HG03135 (cell line): Measurements from ENCODE around the gene PAMR1.

Experiments
- ATAC-seq: cut with Tn5 transposase; IDR thresholded peaks from one replicate; pipeline ENCODE4 v1.9.1; 2021; ENCODE audit warnings: mild to moderate bottlenecking, moderate library complexity; ENCODE audit not compliant: unreplicated experiment

PAMR1 gene

GRCh38 chr11:35507688-35508087, 17.7 kb downstream of the PAMR1 start:
- no peak for ATAC-seq

DNA sequence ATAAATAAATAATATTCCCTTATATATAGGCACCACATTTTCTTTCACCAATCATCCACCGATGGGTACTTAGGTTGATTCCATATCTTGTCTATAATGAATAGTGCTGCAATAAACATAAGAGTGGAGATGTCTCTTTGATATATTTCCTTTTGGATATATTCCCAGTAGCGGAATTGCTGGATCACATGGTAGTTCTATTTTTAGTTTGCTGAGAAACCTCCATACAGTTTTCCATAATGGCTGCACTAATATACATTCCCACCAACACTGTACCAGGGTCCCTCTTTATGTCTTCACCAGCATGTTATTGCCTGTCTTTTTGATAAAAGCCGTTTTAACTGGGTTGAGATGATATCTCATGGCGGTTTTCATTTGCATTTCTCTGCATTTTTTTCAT, 23.6 kb downstream of the PAMR1 start:
- no peak for ATAC-seq

GRCh38 chr11:35500744-35501143, 24.7 kb downstream of the PAMR1 start:
- no peak for ATAC-seq

DNA sequence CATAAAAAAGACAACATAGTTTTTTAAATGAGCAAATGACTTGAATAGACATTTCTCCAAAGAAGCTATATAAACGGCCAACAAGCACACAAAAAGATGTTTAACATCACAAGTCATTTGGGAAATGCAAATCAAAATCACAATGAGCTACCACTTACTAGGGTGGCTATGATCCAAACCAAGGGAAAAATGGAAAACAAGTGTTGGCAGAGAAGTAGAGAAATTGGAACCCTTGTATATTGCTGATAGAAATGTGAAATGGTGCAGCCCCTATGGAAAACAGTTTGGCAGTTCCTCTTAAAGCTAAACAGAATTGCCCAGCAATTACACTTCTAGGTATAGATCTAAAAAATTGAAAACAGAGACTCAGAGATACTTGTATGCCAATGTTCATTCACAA, 29.0 kb downstream of the PAMR1 start:
- no peak for ATAC-seq

DNA sequence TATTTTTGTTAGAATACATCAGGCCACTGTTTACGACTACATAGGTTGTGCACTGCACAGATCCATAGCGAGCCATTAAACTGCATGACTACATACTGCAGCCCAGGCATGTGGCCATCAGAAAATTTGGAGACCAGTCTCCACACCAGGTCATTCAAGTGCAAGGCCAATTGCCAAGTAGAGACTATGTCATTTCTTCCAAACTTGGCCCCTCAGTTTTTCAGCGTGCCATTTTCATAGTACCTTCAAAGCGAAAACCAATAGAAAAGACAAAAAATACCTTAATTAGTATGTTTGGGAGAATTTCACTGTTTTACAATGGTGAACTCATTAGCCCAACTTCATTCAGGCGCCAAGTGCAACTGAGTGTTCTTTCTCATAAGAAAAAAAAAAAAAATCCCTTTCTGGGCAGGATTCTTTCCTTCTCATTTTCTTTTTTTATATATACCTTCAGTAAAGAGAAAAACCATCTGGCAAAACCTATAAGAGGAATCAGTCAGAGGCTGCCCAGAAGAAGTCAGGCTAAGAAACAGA, 30.4 kb downstream of the PAMR1 start:
- ATAC-seq: no peak

- no peak for ATAC-seq
Observed at GRCh38 chr11:35491231-35491871, 34.1 kb downstream of the PAMR1 start.

DNA sequence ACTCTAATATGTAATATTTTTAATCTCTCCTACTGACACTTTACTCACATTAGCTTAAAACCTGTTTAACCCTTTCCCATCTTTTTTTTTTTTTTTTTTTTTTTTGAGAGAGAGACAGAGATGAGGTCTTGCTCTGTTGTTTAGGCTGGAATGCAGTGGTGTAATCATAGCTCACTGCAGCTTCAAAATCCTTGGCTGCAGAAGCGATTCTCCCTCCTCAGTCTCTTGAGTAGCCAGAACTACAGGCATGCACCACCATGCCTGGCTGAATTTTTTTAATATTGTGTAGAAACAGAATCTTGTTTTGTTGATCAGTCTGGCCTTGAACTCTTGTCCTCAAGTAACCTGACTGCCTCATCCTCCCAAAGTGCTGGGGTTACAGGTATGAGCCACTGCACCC, 37.3 kb downstream of the PAMR1 start:
- no peak for ATAC-seq

GRCh38 chr11:35487532-35488078, 37.8 kb downstream of the PAMR1 start:
- no peak for ATAC-seq

DNA sequence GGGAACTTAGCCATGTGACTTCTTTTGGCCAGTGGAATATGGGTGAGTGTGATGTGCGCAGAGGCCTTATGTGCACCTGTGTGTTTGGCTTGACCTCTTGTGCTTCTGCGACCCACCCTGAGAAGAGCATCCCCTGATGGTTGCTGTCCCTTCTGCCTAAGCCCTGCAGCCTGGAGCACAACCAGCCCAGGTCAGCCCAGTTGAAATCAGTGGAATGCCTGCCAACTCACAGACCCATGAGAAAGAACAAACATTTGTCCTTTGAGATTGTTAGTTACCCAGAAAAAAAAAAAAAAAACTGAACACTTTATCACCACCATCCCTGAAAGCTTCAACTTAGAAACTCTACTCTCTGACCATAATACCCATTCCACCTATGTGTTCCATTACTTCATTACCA, 38.5 kb downstream of the PAMR1 start:
- ATAC-seq: no peak

DNA sequence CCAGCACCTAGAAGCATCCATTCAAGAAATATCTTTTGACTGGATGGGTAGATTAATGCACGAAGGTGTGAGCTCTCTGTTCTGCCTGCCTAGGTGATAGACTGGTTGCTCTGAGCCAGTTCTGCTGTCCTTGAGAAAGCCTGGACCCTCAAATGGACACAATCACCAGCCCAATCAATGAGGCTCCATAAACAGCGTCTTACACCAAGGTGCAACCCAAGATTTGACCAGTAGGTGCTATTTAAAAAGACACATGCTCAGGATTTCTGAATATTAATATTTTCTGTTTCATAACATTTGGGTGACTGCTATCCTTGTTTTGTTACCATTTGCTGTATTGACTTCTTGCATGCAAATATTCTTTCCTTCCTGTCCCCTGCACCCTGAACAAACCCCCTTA, 39.0 kb downstream of the PAMR1 start:
- no peak for ATAC-seq

DNA sequence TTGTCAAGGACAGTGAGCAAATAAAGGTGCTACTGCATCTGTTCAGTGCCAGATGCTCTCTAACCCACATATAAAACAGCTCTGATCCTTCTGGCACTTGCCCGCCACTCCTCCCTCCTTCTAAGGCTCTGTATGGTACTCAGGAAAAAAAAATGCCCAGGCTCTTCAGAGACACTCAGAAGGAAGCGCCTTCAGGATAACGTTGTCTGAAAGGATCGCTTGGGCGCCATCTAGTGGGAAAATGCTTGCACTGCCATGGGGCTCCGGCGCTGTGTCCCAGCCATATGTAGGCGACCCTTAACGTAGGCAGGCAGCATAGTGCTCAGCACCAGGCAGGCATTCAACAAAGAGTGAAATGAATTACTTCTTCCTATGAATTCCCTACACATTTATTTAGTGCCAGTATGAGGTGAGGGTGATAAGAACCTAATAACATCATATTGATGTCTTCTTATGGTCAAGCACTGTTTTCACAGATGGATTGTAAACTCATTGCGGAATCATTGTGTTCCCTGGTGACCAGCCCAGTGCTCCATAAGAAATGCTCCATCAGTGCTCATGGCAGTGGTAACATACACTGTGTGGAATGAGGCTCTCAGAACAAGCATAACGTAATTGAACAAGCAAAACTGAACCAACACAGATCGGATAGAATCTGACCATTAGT, 39.6 kb downstream of the PAMR1 start:
- no peak for ATAC-seq

GRCh38 chr11:35484435-35484834, 41.0 kb downstream of the PAMR1 start:
- no peak for ATAC-seq

GRCh38 chr11:35483131-35483820, 42.1 kb downstream of the PAMR1 start:
- ATAC-seq: no peak

- no peak for ATAC-seq
Observed at GRCh38 chr11:35479731-35480130, 45.7 kb downstream of the PAMR1 start.

DNA sequence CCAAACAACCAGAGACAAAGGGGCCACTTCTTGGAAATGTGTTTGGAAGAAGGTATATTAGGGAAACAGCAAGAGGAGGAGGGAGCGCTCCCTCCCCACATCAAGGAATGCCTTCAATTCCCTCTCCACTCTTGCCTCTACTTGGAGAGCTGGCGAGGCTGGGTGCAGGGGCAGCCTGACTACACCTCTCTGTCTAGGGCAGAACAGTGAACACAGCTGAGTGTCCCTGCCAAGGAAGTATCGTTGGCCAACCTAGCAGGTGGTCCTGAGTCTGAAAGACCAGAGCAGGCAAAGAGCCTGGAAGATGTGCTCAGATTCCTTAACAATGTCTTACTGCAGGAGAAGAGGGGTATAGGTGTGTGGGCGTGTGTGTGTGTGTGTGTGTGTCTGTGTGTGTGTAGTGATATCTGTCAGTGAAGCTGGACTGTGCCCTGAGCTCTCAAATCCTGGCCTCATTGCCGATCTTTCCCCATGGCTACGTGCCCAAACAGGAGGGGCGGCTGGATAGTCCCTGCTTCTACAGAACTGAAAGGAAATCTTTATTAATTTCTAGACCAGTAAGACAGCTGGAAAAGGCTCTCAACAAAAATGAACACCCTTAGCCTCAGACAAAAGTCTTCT, 46.8 kb downstream of the PAMR1 start:
- ATAC-seq: no peak

GRCh38 chr11:35477901-35478300, 47.5 kb downstream of the PAMR1 start:
- ATAC-seq: no peak

- ATAC-seq: no peak
Observed at GRCh38 chr11:35474688-35475087, 50.7 kb downstream of the PAMR1 start.

DNA sequence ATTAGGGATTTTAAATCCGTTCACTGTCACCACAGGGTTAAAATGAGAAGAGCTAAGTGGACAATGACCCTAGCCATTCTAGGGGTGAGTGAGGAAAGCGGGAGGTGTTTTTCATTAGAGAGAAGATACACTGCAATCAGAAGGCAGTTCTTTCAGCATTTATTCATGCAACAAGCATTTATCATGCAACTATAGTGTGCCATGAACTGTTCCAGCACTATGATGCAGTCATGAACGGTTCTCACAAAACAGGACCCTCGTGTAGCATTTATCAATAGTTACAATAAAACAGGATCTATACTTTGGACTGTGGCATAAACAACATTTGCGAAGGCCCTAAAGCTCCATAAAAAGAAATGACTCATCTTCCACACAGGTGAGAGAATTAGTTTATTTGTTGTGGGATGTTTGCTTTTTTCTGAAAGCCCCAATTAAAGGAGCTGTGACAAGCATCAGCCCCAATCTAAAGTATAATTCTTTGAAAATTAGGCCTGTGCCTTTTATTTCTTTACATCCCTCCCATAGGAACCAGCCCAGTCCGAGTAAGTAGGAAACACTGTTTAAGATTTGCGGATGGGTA, 51.5 kb downstream of the PAMR1 start:
- no peak for ATAC-seq

DNA sequence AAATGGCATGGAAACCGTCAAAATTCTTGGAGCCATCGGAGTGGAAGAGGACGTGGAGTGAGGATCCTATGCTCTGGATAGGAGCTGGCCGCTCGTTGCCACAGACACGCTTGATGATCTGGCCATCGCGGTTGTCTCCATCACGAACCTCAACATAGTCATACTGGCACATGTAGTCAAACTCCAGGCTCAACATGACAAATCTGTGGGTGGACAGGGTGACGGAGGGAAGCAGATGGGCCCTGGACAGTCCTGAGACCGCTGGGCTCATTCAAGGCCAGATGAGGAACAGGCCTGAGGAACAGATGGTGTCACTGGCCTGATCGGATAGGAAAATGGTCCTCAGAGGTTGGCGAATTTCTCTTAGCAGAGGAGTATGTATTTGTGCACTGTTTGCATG, 54.8 kb downstream of the PAMR1 start:
- ATAC-seq: no peak

DNA sequence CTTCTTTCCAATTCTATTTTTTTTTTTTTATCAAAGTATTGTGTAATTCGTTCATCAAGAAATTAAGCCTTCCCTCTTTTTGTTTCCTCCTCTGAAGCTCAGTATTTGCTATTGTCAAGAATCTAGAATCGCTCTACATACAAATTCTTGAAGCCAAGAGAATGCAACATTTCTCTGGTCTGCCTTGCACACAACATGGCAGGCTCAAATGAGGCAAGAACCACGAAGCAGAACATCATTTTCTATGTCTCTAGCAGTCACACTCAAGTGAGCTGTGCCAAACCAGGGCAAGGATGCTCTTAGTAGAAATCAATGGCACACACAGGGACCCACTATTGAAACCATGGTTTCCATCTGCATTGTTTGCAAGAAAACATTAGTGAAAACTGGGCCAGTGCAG, 59.4 kb downstream of the PAMR1 start:
- no peak for ATAC-seq

- no peak for ATAC-seq
Observed at GRCh38 chr11:35464308-35464707, 61.1 kb downstream of the PAMR1 start.
